GM19240 (cell line): ENCODE data around the gene FKBP1A.
"Not testable (repeated sequence)": the region's sequence is repeated elsewhere in the genome, so short reads cannot be mapped to it uniquely, and the experiment has no call there.

ENCODE experiments used
- DNase-seq: peaks from one replicate; pipeline ENCODE4 v3.0.0; 2011; ENCODE audit warnings: low spot score; ENCODE audit not compliant: insufficient read length

FKBP1A gene

DNA sequence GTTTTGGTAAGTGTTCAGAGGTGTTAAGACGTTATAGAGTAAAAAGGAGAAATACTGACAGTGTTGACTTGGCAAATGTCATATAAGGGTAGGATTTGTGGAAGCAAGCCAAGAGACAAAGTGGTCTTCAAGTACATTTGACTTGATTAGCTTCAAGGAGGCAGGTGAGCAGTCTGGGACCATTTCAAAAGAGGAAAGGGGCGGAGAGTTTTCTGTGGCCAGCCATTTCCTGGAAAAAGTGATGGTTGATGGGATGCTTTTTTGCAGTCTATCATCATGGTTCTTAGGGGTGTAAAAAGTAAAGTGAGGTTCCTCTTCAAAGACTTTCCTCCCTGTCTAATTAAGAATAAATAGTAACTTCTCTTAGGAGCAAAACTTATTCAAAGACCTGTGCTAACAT lies 28.7 kb downstream of the FKBP1A start:
- DNase-seq = no peak

DNA sequence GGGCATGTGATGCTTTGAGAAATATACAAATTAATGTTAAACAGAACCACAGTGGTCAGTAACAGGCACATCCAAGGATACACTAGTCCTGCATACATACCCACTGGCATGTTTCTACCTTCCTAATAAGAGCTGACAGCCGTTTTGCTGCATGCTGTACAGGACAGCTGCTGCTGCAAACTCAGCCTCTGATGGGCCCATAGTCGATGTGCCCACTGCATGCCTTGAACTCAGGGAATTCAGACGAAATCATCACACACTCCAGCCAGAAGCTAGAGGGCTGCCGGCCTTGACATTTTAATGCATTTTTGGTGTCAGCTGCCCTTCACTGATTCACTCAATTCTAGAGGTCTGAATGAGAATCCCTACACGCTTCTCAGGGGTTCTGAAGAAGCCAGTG lies 29.3 kb downstream of the FKBP1A start:
- no peak for DNase-seq

DNA sequence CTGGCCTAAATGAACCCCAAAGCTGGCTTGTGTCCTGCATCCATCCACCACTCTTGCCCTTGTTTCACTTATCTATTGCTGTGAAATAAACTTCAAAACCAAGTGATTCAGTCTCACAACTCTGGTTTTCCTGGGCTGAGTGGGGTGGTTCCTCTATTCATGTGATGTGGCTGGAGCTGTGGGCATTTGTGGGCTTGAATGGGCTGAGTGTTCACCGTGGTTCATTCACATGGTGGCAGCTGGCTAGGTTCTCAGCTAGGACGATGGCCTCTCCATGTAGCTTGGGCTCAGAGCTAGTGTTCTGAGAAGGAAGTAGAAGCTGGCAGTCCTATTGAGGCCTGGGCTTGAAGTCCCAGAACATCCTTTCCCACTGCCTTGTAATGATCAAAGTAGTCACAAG lies 30.4 kb downstream of the FKBP1A start:
- DNase-seq = no peak

DNA sequence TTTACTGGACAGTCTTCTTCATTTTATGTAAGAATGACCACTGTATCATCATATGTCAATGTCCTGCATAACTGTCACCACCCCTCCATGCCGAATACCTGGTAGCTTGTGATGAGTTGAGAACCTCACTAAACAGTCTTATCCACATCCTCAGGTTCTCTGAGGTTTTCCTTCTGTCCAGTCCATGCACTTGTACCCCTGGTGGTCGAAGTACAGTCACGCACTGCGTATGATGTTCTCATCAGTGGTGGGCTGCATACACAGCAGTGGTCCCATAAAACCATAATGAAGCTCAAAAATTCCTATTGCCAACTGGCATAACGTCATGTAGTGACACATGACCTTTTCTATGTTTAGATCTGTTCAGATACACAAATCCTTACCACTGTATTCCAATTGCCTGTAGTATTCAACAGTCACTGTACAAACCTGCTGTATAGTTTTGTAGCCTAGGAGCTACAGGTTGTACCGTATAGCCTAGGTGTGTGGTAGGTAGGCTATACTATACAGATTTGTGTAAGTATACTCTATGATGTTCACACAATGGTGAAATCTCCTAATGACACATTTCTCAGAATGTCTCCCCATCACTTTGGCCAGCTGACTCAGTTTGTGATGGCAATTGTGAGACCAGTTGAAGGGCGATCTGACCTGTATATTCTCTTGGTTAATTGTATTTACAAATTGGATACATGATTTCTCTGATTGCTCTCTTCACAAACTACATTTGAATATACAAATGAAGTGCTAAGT lies 32.6 kb downstream of the FKBP1A start:
- DNase-seq = no peak

DNA sequence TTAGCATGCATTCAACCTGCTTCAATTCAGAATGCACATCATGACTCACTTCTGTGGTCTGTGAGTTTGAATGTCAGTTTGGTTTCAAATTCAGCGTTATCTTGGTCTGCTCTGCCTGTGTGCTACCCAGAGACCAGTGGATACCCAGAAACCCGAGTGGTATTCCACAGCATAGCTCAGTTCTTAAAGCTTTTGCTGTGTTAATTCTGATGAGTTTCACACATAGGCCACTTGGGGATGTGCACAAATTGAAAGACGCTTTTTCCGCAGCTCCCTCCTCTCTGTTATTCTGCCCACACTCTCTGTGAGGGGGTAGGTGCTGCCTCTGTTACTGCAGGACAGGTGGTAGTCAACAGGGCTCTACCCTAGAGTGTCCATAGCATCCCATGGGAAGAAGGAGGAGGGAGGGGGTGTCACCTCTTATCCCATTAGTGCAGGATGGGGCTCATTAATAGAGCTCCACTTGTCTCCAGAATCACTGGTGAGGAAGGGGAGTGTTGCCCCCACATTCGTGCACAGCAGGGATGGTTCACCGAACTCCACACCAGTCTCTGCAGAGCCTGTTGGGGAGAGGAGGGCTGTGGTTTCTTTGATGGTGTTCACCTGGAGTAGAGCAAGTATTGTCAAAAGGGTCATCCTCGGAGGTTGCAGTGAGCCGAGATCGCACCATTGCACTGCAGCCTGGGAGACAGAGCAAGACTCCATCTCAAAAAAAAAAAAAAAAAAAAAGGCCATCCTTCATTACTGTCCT lies 34.8 kb downstream of the FKBP1A start:
- DNase-seq = no peak

DNA sequence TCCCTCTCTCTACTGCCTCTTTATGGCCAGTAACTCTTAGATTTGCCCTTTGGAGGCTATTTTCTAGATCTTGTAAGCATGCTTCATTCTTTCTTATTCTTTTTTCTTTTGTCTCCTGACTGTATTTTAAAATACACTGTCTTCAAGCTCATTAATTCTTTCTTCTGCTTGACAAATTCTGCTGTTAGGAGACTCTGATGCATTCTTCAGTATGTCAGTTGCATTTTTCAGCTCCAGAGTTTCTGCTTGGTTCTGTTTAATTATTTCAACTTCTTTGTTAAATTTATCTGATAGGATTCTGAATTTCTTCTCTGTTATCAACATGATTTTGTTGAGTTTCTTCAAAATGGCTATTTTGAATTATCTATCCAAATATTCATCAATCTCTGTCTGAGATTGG lies 38.9 kb downstream of the FKBP1A start:
- no peak for DNase-seq

DNA sequence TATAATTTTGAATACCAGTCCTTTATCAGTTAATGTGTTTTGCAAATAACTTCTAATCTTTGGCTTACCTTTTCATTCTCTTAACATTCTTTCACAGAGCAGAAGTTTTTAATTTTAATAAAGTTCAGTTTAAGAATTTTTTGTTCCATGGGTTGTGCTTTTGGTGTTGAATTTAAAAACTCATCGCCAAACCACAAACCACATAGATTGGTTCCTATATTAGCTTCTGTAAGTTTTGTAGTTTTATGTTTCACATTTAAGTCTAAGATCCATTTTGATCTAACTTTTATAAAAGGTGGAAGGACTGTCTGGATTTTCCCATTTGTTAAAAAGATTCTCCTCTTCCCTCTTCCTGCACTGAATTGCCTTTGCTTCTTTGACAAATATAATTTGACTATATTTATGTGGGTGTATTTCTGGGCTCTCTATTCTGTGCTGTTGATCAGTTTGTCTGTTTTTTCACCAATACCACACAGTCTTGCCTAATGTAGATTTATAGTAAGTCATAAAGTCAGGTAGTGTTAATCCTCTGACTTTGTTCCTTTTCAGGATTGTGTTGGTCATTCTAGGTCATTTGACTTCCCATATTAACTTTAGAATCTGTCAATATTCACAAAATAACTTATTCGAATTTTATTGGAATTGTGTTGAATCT lies 46.4 kb downstream of the FKBP1A start:
- DNase-seq = no peak

DNA sequence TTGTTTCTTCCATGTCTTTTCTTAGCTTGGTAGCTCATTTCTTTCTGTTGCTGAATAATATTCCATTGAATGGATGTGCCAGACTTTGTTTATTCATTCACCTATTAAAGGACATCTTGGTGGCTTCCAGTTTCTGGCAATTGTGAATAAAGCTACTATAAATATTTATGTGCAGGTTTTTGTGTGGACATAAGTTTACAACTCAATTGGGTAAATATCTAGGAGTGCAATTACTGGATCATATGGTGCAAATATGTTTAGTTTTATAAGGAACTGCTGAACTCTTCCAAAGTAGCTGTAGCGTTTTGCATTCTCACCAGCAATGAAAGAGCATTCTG lies 47.1 kb downstream of the FKBP1A start:
- DNase-seq = no peak

DNA sequence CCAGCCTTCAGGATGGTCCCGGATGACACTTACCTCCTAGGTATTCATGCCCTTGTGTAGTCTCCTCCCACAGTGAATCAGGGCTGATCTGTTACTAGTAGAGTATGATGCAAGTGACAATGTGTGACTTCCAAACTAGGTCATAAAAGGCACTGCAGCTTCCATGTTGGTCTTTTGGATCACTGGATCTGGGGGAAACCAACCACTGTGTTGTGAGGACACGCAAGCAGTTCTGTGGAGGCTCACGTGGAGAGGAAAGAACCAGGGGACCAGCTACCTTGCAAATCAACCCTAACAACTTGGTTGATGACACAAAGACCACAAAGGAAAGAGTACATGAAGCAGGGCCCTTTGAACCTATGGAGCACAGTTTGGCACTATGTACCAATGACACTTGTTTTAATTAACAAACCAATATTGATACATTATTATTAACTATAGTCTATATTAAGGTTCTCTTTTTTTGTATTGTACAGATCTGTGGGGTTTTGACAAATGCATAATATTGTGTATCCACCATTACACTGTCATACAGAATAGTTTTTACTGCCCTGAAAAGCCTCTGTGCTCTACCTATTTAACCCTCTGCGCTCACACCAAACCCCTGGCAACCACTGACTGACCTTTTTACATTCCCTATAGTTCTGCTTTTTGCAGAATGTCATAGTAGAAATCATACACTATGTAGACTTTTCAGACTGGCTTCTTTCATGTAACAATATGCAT lies 47.7 kb downstream of the FKBP1A start:
- DNase-seq = no peak

DNA sequence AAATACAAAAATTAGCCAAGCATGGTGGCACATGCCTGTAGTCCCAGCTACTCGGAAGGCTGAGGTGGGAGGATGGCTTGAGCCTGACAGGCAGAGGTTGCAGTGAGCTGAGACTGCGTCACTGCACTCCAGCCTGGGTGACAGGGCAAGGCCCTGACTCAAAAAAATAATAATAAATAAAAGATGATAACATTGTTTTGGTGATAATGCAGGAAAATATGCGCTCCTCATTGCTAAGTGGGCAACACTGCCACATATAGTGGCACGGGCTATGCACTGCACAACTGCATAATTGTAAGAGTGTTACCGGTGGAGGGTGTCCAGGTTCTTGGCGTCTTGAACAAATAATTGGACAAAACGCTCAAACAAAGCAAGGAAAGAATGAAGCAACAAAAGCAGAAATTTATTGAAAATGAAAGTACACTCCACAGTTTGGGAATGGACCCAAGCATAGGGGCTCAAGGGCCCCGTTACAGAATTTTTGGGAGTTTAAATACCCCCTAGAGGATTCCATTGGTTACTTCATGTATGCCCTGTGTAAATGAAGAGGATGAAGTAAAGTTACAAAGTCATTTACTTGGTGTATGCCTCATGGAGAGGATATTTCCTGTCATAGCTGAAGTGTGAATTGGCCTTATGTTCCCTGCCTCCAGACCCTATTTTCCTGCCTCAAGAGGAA lies 49.3 kb downstream of the FKBP1A start:
- not testable (repeated sequence) for DNase-seq

DNA sequence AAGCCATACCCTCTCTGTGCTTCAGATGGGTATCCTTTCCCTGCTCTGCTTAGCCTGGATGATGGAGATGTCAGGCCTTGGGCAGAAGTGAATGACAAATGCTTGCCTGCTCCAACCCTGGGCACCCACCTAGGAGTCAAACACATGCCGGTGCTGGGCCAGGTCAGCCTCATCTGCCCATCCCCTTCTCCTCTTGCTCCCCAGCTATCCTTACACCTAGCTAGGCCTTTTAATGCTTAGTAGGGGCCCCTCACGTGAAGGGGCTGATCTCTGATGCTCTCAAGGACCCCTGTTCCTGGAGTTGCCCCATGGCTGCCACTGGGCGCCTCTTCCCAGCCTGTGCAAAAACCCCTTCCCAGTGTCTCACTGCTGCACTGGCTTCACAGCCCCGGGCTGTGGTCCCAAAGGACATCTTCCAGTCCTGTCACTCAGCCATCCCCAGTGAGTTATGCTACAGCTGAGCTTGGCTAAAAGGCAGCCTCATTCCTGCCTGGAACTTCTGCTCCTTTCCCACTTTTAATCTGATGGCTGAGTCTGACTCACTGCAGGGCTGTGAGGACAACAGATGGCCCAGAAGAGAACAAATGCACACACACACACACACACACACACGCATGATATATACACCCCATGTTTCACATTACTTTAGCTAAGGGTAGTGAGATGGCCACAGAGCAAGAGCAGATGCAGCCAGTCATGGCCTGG lies 51.1 kb downstream of the FKBP1A start:
- no peak for DNase-seq

DNA sequence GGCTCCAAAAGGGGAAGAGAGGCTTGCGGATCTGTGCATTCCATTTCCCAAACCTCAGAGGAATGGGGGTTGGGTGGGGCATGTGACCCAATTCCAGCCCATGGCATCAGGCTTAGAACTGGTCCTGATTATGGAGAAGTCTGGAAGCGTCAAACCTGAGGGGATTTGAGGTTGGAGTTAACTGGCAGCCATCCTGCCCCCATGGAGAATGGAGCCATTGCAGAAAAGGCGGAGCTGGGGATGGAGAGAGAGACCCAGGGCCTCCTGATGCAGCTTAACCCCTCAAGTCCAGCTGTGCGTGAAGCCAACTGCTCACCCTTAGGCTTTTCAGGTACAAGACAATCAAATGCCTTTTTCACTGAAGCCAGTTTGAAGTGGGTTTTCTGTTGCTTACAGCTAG lies 54.1 kb downstream of the FKBP1A start:
- no peak for DNase-seq

DNA sequence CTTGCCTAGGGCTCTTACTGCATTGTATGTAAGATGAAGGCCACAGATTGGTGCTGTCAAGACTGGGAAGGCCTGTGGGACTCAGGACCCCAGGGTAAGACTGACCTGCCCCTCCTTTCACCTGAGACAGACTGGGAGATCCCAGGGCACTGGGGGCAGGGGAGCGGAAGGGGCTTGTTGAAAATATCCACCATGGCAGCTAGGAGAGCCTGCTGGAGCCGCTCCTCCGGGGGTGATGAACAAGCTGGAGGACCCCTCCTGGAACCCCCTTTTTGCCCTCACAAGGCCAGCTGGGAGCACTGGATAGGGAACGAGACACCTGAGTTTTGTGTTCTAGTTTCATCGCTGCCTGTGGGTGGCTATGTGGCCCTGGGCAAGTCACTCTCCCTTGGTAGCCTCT lies 54.8 kb downstream of the FKBP1A start:
- no peak for DNase-seq

DNA sequence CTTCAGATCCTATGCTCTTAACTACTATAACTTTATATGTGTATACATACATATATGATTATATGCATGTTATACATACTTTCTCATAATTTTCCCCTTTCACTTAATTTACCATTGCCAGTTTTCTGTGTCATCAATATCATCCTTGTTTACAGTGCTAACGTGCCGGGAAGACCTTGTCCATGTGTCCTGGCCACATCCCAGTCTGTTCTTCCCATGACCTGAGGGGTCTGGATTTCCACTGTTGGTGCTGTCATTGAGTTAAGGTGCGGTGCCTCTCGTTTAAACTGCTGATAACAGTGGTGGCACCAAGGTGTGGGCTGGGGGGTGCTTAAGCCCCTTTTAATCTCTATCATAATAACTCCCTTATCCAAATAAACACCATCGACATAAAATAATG lies 55.4 kb downstream of the FKBP1A start:
- no peak for DNase-seq

DNA sequence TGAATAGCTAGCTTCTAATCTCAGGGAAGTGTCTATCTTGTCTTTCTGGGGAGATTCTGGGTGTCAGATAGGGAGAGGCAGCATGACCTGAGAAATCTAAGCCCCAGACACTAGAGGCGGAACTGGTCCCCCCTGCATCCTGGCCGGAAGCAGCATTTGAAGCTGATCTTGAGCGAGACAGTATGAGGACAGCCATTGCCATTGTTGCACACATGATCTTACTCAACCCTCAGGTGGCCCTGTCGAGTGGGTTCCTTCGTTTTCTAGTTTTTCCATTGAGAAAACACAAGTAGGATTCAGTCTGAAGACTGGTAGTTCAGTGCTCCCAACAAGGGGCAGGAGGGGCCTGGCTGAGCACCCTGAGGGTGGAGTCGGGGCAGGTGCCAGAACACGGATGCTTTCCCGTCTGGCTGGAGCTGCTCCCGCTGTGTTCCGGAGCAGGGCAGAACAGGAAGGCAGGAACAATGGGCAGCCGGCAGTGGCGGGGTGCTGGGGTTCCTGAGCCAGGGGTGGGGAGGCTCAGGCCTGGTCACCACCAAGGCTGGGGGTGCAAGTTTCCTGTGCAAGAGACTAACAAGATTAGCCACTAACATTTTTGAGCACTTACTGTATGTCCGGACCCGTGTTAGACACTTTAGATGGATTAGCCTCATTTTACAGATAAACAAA lies 56.0 kb downstream of the FKBP1A start:
- no peak for DNase-seq

DNA sequence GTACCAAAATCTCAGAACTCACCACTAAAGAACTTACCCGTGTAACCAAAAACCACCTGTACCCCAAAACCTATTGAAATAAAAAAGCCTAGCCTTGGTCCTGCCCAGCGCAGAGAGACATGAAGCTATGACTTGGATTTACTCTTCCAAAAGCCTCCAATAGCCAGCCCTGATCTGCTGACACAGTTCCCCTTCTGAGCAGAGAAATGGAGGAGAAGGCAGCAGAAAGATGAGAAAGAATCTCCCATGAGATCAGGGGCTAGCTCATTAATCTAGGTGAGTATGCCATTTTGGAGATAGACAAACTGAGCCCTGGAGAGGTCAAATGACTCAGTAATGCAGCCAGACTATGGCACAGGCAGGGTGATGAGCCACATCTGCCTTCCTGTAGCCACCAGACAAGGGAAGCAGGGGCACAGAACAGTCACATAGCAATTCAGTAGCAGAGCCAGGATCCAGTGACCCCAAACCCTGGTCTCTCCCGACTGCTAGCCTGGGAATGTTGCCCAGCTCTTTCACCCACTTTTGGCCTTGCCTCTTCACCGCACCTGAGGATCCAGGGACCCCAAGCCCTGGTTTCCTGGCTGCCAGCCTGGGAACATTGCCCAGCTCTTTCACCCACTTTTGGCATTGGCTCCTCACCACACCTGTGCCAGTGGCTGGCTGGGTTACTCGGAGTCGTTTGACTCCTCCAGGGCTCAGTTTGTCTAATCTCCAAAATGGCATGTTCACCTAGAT lies 56.7 kb downstream of the FKBP1A start:
- DNase-seq = no peak

DNA sequence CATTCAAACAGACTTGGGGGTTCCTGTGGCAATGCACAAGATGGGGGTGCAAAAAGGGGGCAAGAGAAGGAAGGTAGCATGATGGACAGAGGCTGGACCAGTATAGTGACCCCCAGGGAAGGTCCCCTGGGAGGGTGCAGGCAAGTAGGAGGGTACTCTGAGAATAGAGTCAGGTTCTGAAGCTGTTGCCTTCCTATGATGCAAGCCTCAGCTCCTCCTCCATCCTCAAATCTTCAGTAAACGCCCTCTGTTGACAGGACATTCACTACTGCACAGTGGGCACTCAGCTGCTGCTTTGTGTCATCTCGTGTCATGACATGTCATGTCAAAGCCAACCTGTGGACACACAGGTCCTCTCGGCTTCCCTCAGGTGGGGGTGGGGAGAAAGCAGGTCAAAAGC lies 58.1 kb downstream of the FKBP1A start:
- DNase-seq = no peak

DNA sequence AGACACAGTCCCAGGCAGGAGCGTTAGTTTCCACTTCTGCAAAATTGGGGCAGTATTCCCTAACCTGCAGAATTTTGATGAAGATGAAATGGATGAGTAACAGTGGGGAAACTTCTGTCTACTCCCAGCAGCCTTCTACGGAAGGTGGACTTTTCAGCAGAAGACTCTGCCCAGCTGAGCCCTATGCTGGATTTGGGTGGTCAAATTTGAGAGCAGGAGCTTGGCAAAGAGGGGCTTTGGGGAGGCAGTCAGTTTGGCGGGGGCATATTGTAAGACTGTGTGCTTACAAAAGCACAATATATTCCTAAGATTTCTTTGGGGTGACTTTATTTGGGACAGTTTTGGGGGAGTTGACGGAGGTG lies 58.5 kb downstream of the FKBP1A start:
- no peak for DNase-seq

DNA sequence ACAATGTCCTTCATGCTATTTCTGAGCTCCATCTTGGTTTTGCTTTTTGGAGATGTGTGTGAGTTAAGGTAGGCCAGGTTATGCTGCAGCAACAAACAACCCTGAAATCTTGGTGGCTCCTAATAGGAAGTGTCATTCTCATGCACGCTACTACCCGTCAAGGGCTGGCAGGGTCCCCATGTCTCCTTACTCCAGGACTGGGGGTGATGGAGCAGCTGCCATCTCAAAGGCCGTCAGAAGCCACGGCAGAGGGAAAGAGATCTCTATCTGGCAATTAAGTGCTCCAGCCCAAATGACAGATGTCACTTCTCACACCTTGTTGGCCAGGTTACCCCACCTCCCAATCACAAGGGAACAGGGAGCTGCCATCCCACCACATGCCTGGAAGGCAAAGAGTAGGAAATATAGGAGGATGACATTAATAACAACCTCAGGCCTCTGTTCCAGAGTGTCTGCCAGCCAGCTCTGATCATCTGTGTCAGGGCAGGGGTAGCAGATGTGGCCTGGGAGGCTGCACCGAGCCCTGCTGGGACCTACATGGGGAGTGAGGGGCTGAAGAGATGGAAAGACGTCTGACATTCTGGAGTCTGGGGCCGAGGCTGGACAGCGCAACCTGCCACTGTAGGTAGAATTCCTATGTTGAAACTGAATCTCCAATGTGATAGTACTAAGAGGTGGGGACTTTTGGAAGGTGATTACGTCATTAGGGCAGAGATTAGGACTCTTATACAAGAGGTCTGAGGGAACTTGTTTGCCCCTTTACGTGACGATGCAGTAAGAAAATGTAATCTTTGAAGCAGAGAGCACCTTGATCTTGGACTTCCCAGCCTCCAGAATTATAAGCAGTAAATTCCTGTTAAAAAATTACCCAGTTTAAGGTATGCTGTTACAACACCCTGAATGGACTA lies 59.1 kb downstream of the FKBP1A start:
- DNase-seq = no peak
